ENCODE results near the gene MAP3K21. TPM values are rescaled to one million over a fixed set of nuclear protein-coding genes. Genes with fewer than 3 reads are reported as not detected.

Gene MAP3K21
- total RNA-seq, 6 experiments from 2014 or later, result 0.06 to 0.09 (median 0.09) TPM; not detected in 3

GRCh38 chr1:233432916-233433315 lies 105.4 kb downstream of the MAP3K21 start:
- no peak overlapping the region for H3K27ac Mint-ChIP-seq
- peaks cover 2% of the 10 kb centered on the region for H3K27me3 Mint-ChIP-seq (ENCODE audit: insufficient read depth)
- no peaks in the 10 kb centered on the region; the same call in 1 of the 2 replicates for H3K36me3 Mint-ChIP-seq (ENCODE audit: low read depth)
- H3K9me3 Mint-ChIP-seq, result peaks cover 59% of the 10 kb centered on the region
- no peak for TF ChIP-seq CTCF (IDR thresholded peaks at IDR 0.05)
- no peak overlapping the region for H3K4me3 Mint-ChIP-seq
- H3K4me1 Mint-ChIP-seq (ENCODE audit: low read depth), result no peaks in the 10 kb centered on the region
- DNase-seq, result no peak

GRCh38 chr1:233433436-233434210 lies 106.1 kb downstream of the MAP3K21 start:
- Mint-ChIP-seq H3K9me3 (peaks cover 63% of the 10 kb centered on the region), H3K27ac (no peak overlapping the region), H3K4me3 (no peak overlapping the region), H3K27me3 (ENCODE audit: insufficient read depth) (peaks cover 2% of the 10 kb centered on the region), H3K4me1 (ENCODE audit: low read depth) (no peaks in the 10 kb centered on the region), H3K36me3 (ENCODE audit: low read depth) (no peaks in the 10 kb centered on the region; the same call in 1 of the 2 replicates)
- TF ChIP-seq CTCF (IDR thresholded peaks at IDR 0.05), result no peak
- DNase-seq, result no peak

Other genes with a start within 250 kb of the MAP3K21 start
- 10 to 100 TPM in 5 of 6 experiments, 1 to 10 TPM in 1; 9.9 to 15.6 (median 13.5) TPM for gene PCNX2, start 32.0 kb upstream of the MAP3K21 start, total RNA-seq (2021; fragmentation: NEBNext Ultra II Directional; extraction: Animal tissue kit (Norgen Biotek cat#: 25700))

Data from HFFc6 (cell line).